Measurements from ENCODE around the gene OR51Q1.

Gene OR51Q1, protein sequence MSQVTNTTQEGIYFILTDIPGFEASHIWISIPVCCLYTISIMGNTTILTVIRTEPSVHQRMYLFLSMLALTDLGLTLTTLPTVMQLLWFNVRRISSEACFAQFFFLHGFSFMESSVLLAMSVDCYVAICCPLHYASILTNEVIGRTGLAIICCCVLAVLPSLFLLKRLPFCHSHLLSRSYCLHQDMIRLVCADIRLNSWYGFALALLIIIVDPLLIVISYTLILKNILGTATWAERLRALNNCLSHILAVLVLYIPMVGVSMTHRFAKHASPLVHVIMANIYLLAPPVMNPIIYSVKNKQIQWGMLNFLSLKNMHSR

DNA sequence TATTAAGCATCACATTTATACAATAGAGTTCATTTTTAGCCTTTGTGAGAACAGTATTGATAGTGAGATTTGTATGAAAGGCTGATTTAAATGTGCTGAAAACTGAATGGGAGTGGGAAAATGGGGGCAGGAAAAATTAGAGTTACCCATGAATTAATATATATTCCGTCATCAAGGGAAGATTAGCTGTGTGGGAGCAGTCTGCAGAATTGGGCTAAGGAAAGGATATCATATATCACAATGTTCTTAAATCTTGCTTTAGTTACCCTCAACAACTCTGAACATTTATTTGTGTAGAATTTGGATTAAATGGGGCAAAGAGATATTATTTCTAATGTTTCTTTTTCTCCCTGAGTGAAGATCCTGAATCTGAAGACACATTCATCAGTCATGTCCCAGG lies at the start of gene OR51Q1:
Gene OR51Q1 (plus strand): TSS at position 301 of the 400 bp plus-strand sequence. CDS start 90 bp downstream, at position 391.
- DNase-seq, result no peak

DNA sequence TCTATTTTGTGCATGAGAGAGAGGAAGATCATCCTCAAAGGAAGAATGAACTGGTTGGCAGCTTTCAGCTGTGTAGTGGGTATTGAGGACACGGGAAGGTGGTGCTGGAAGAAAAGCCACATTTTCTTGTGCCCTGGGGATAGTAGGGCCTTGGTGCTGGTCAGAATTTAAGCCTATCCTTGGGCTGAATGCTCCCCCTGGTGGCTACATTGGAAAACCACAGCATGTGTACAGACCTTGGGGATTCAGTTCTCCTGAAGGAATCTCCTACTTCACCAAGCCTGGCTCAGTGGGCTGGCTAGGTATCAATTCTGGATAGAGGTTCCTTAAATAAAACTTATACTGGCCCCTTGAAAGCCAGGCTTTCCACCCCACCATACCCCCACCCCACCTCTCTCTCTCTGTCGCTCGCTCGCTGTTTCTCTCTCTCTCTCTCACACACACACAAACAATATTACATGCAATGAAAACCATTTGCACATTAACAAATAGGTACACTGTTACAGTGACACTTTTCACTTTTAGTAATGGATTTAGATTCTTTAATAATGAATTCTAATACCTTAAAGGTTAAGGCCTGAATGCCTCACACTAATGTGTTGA lies 41.1 kb upstream of the OR51Q1 start:
- peak; percentile 19 for DNase-seq

DNA sequence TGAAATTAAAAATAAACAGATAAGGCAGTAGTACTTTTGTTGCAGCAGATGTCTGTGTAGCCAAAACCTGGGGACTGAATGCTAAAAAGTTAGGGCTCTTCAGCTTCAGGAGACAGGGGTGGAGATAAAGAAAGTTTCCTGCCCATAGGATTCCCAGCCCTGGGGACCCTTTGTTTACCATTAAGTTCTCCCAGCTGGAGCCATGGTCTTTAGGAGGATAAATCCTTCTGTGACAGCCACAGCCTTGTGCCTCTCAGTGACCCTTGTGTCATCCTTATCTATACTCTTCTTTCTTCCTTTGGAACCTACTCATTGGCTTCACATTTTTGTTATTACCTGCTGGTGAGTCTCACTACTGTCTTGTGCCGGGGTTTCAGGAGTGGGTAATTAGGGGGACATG lies 38.3 kb upstream of the OR51Q1 start, which contains the start of gene OR51M1:
Gene OR51M1 (plus strand): TSS at position 237 of the 400 bp plus-strand sequence. CDS start 5,587 bp downstream, outside the sequence.
- DNase-seq, result no peak

DNA sequence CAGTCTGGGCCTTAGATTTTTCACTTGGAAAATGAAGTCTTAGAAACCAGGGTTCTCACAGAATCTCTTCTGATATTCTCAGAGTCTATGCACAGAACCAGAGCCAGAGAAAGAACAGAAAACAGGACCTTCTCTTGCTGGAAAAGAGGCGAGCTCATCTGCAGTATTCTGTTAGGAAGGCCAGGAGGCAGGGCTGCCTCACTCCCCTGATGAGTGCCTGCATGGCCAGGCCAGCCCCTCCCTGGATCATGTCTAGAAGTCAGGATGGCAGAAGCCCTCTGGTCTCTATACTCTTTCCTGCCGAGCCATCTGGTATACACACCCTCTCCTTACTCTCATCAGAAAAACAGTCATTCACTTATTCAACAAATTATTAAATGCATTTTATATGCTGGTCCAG lies 37.6 kb upstream of the OR51Q1 start:
- DNase-seq, result no peak

DNA sequence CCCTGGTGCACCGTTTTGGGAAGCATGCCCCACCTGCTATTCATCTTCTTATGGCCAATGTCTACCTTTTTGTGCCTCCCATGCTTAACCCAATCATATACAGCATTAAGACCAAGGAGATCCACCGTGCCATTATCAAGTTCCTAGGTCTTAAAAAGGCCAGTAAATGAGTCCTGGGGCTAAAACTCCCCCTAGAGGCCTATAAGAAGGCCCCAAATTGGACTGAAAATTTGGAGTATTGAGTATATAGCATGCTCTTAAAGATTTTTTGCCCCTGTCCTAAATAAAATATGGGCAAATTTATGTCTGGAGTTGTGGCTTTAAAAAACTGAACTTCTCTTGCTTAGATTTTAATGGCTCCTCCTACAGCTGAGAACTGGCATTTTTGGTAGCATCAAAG lies 31.7 kb upstream of the OR51Q1 start:
- no peak for DNase-seq

DNA sequence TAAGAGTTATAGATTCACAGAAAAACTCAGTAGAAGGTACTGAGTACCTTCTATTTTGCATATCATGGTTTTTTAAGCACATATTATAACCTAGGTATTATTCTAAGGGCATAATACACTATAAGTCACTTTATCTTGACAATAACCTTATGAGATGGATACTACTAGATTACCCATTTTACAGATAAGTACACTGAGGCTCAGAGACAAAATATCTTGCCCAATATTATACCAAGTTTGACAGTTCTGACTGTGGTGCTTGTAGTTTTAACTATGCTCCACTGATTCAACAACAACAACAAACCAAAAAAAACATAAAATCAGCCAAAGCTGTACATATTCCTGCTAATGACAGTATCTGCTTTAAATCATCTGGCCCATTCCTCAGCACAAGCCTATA lies 27.8 kb upstream of the OR51Q1 start:
- DNase-seq, result no peak

DNA sequence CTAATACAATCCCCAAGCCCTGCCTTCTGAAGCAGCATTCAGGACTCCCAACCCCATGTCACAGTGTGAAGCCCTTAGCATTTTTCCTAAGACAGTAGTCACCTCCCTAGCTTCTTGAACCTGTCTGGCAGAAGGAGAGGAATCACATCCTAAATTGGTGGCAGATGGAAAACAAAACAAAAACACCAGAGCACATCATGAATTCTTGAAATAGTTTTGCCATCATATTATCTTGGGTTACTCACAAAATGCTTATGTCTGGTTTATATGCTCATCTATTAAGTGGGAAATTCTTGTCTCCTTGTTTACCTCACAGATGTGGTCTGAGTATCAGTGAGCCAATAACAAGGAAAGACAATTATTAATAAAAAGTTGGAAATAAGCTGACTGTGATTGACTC lies 23.0 kb upstream of the OR51Q1 start:
- no peak for DNase-seq

DNA sequence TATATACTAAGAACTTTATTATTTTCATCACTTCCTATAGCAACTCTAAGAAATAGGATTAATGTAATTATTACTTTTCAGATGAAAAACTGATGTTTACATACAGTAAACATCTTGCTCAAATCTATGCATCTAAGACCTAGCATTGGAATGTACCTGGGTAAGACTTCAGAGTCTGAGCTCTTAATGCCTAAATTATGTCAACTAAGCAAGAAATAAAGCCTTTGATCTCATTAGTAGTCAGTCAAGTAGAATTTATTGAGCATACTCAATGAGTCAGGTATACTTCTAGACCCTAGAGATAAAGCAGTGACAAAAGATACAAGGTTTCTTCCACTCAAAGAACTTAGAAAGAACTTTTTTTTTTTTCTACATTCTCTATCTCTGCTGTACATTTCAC lies 16.7 kb upstream of the OR51Q1 start:
- DNase-seq, result no peak

DNA sequence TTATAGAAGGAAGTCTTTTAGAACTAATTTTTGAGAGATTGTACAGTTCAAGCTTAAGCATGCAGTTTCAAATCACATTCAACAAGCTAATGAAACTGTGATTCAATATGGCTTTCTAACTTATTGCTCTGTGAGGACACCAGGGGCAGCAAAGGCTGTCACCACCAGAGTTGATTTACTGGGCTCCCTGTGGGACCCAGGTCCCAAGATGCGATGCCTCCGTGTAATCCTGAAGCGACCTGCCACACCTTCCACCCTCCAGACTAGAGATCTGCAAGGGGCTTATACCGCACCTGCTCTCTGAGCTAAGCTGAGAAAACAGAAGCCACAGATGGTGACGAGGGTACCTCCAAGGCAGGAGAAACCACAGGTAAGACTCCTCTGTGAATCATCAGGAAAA lies 918 bp upstream of the OR51Q1 start:
- no peak for DNase-seq

DNA sequence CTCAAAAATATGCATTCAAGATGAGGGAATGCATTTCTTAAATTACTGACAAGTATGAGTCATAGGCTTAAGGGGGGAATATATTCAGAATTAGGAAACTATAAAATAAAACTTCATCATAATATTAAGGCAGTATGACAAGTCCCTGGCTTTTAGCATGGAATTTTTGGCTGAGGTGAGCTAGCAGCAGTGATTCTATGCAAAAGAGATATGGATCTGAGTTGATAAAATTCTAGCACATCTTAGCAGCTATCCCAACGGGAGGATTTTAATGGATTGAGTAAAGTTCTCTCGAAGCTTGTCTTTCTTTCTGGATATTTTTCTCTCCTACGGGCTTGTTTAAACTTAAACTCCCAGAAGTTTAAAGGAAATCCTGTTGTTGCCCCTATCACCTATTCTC lies 1.2 kb downstream of the OR51Q1 start:
- DNase-seq, result no peak

DNA sequence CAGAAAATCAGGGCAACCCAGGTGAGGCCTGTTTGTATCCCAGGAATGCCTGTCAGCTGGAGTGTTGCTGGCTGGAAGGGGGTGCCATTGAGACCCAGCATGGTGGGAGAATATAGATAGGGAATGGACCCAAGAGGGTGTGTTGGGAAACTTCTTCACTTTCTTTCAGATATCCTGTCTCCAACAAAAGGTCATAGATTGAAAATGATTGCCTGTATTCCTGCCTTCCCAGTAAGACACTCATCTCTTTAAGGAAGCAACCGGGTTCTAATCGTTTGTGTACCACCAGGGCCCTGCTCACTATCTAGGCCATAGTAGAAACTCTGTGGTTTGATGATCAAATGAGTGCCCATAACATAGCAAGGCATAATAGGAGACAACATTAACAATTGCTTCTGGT lies 19.5 kb downstream of the OR51Q1 start, which contains the start of gene OR51I1:
Gene OR51I1 (minus strand): TSS at position 101 of the 400 bp plus-strand sequence. CDS start 0 bp downstream, at position 101.
- DNase-seq, result no peak

DNA sequence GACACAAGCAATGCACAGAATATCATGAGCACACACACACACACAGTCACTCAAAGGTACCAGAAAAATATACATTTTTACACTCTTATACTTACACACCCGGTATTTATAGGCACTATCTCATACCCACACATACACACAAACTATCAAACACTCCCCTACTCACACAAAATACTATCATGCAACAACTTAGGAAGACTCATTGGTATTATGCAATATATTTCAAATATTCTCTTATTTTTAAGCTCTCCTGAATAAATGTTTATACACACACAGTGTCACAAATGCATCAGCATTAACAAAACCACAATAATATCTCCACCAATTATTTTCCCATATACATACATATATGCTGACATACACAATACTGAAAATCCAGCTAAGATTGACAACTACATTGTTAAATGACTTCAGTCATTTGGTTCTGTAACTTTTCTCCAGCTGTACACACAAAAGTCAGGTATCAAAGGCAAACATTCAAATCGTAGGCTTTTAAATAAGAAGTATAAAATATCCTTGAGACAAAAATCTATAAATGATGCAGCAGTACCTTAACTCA lies 22.0 kb downstream of the OR51Q1 start:
- DNase-seq, result no peak

DNA sequence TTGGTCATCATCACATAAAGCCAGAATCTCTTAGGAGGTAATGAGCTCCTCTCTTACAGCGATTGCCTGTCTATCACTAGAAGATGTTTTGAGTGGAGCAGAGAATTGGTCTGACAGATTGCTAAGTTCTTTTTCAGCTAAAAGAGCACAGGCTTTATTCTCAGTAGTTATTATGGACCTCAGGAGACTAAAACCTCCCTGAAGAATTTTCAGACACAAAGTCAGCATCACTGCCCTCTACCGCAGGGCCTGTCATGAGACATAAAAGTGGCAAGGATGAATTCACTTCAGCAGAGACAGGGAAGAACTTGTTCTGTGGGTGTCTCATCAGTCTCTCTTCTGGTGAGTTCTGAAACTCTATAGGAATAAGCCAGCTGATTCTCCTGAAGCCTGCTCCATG lies 27.1 kb downstream of the OR51Q1 start, which contains the start of gene OR51I2:
Gene OR51I2 (plus strand): TSS at position 301 of the 400 bp plus-strand sequence. CDS start 4,166 bp downstream, outside the sequence.
- DNase-seq, result no peak

DNA sequence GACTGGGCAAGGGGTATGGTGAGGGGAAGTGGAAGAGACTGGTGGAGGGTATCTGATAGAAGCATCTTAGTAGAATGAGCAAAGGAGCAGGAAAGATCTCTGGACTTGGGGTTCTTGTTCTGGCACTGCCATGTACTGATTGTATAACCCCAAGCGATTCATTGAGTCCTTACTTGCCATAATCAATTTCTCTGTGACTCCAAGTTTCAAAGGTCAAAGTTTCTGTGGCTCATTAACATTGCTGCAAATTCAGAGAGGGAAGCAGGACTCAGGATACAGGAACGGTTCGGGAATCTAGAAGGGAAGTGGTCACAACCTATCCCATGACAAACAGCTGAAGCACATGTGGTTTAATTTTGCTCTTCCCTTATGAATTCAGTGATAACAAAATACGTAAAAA lies 27.5 kb downstream of the OR51Q1 start:
- DNase-seq, result no peak

DNA sequence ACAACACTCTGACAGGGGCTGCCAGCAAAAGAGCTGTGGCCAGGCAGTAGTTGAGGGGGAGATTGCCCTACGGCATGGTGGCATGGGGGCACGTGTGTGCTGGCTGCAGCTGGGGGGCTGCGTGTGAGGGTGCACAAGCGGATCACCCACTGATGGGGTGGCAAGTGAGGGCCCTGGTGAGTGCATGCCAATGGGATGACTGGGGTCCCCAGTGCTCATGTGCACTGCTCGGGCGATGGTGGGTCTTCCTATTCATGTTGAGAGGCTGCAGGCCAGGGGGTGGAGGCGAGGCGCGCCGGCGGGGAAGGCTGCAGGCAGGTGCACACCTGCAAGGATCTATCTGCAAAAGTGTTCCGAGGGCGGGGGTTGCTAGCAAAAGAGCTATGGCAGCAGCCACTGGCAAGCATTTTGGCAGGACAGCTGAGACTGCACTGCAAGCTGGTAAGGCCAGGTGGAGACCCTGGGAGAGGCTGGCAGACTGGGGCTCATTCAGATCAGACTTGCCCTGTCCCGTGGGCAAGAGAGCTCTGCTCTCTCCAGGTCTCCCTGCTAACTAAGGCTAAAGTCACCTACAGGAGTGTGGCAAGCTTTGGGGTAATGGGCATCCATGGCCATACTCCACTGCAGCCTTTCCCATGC lies 39.2 kb downstream of the OR51Q1 start:
- DNase-seq, result no peak

DNA sequence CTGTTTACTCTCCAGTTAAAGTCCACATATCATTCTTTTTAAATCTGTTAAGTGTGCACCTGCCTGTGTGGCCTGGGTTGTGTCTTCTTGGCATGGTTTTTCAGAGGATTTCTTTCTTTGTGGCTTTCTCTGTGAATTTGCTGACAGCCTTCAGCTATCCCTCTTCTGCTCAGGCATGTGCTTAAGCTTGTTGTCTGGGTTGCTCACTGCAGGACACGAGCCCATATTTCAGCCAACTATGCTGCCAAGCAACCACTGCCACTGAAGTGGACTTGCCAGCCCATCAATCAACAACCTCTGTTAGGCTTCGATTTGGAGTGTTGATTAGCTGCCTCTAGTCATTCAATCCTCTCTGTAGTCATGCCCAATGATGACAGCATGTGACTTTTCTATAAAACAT lies 45.6 kb downstream of the OR51Q1 start:
- DNase-seq, result no peak
